Karpas-422 (cell line): ENCODE data around the gene SEPTIN10. TPM values are rescaled to one million over a fixed set of nuclear protein-coding genes. Genes with fewer than 3 reads are reported as not detected.

ENCODE experiments used
- DNase-seq: peaks from one replicate; pipeline ENCODE4 v3.0.0-alpha.2; 2015
- H2AFZ ChIP-seq: fragments of 200-600 bp; sonication (generic); 2 replicates; pipeline ENCODE4 v1.6.1; 2014; ENCODE audit warnings: antibody characterized with exemption, low read length, mixed read lengths
- H3K27ac ChIP-seq: fragments of 200-600 bp; sonication (generic); 2 replicates; pipeline ENCODE4 v1.5.1; 2014; ENCODE audit warnings: mild to moderate bottlenecking, low read length, moderate library complexity
- H3K27me3 ChIP-seq: fragments of 200-600 bp; sonication (generic); 2 replicates; pipeline ENCODE4 v1.6.1; 2014; ENCODE audit warnings: low read length, mixed read lengths
- H3K36me3 ChIP-seq: fragments of 200-600 bp; sonication (generic); 2 replicates; pipeline ENCODE4 v1.6.1; 2014; ENCODE audit warnings: low read length, mixed read lengths; ENCODE audit not compliant: insufficient read depth
- H3K4me1 ChIP-seq: fragments of 200-600 bp; sonication (generic); 2 replicates; pipeline ENCODE4 v1.6.1; 2014; ENCODE audit warnings: mild to moderate bottlenecking, low read length, mixed read lengths
- H3K4me2 ChIP-seq: fragments of 200-600 bp; sonication (generic); 2 replicates; pipeline ENCODE4 v1.6.1; 2014; ENCODE audit warnings: low read length, low read depth, mild to moderate bottlenecking; ENCODE audit not compliant: poor library complexity, severe bottlenecking
- H3K4me3 ChIP-seq: fragments of 200-600 bp; sonication (generic); 2 replicates; pipeline ENCODE4 v1.5.1; 2014; ENCODE audit warnings: mild to moderate bottlenecking, antibody characterized with exemption, low read length, mixed read lengths
- H3K79me2 ChIP-seq: fragments of 200-600 bp; sonication (generic); 2 replicates; pipeline ENCODE4 v1.6.1; 2014; ENCODE audit warnings: mild to moderate bottlenecking, low read length, mixed read lengths
- H3K9ac ChIP-seq: fragments of 200-600 bp; sonication (generic); 2 replicates; pipeline ENCODE4 v1.6.0; 2014; ENCODE audit warnings: low read length
- H3K9me2 ChIP-seq: fragments of 200-600 bp; sonication (generic), shearing (Covaris generic); replicated peaks from 2 replicates; pipeline ENCODE4 v1.6.0; 2014; ENCODE audit warnings: mild to moderate bottlenecking, low read length, moderate library complexity; ENCODE audit not compliant: insufficient read depth
- H3K9me3 ChIP-seq: fragments of 300-700, 200-600 bp; sonication (generic); 2 replicates; pipeline ENCODE4 v1.6.1; 2014; ENCODE audit warnings: low read length, mixed read lengths
- H4K20me1 ChIP-seq: fragments of 200-600 bp; sonication (generic); 2 replicates; pipeline ENCODE4 v1.6.1; 2014; ENCODE audit warnings: mild to moderate bottlenecking, antibody characterized with exemption, low read length, low read depth; ENCODE audit not compliant: insufficient read depth
- total RNA-seq: library from RNA; depleted of rRNA; stranded (reverse); fragments of >200 nt; shearing (Covaris generic); gene quantifications from 2 replicates; pipeline ENCODE4 v1.2.3, GENCODE V29; 2014; ENCODE audit warnings: low replicate concordance

The SEPTIN10 gene
- total RNA-seq, 1 experiment from 2014 or later, result not detected

GRCh38 chr2:109533823-109534222 is 79.9 kb downstream of the SEPTIN10 start:
- Histone ChIP-seq H3K4me3 (no peak overlapping the region), H3K79me2 (no peaks in the 10 kb centered on the region)

DNA sequence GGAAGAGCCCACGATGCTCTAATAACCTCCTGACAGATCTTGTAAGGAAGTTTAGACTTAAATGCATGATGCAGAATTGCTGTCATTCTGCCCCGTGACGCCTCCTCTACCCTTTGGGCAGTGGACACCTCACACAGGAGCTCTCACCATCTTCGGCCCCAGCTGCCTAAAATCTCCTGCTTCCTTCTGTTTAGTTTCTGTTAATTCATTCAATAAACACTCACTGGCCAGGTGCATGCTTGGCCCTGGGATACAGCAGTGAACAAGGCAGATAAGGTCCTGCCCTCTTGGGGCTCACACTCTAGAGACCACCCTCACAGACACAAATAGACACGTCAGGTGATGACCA is 81.1 kb downstream of the SEPTIN10 start:
- no peak overlapping the region for H3K4me2 ChIP-seq
- H3K27ac ChIP-seq, result no peak overlapping the region
- H3K9me3 ChIP-seq, result no peaks in the 10 kb centered on the region
- no peaks in the 10 kb centered on the region for H3K36me3 ChIP-seq
- H3K9me2 ChIP-seq, result no peaks in the 10 kb centered on the region
- H3K4me3 ChIP-seq, result no peak overlapping the region
- no peak overlapping the region for H2AFZ ChIP-seq
- H4K20me1 ChIP-seq, result no peaks in the 10 kb centered on the region
- H3K27me3 ChIP-seq, result no peaks in the 10 kb centered on the region
- no peak overlapping the region for H3K9ac ChIP-seq
- DNase-seq, result no peak
- H3K79me2 ChIP-seq, result no peaks in the 10 kb centered on the region
- no peaks in the 10 kb centered on the region for H3K4me1 ChIP-seq

More at GRCh38 chr2:109533823-109534222, 79.9 kb downstream of the SEPTIN10 start:
- no peaks in the 10 kb centered on the region for H4K20me1 ChIP-seq
- no peak overlapping the region for H2AFZ ChIP-seq
- H3K4me1 ChIP-seq, result no peaks in the 10 kb centered on the region
- H3K9me2 ChIP-seq, result no peaks in the 10 kb centered on the region
- no peaks in the 10 kb centered on the region for H3K36me3 ChIP-seq
- no peak overlapping the region for H3K27ac ChIP-seq
- H3K9me3 ChIP-seq, result no peaks in the 10 kb centered on the region
- no peak for DNase-seq
- H3K9ac ChIP-seq, result no peak overlapping the region
- no peak overlapping the region for H3K4me2 ChIP-seq
- H3K27me3 ChIP-seq, result no peaks in the 10 kb centered on the region

- H3K27me3 ChIP-seq, result no peaks in the 10 kb centered on the region
- no peaks in the 10 kb centered on the region for H4K20me1 ChIP-seq
- H3K4me2 ChIP-seq, result no peak overlapping the region
- no peaks in the 10 kb centered on the region for H3K9me3 ChIP-seq
- no peak overlapping the region for H3K9ac ChIP-seq
- no peak overlapping the region for H2AFZ ChIP-seq
- H3K36me3 ChIP-seq, result no peaks in the 10 kb centered on the region
- H3K27ac ChIP-seq, result no peak overlapping the region
- H3K4me1 ChIP-seq, result no peaks in the 10 kb centered on the region
- DNase-seq, result no peak
- H3K79me2 ChIP-seq, result no peaks in the 10 kb centered on the region
- no peaks in the 10 kb centered on the region for H3K9me2 ChIP-seq
- H3K4me3 ChIP-seq, result no peak overlapping the region
Observed at GRCh38 chr2:109531896-109532727, 81.7 kb downstream of the SEPTIN10 start.

DNA sequence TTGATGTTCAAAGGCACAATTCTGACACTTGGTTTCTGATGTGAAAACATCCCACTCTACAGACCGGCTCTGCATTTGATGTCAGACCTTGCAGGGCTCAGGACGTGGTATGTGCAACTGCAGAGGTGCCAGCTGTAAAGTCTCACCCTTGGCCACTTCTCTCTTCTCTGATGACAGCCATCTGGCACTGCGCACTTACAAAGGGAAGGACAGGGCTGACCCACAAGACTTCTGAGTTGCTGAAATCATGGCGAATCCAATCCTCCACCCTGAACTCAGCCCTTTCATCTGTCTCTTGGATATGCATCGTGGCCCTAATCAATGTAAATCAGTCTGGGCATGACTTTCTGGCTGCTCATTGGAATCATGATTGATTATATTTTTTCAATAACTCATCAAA is 82.5 kb downstream of the SEPTIN10 start:
- Histone ChIP-seq H3K9me3 (no peaks in the 10 kb centered on the region), H2AFZ (no peak overlapping the region), H3K9ac (no peak overlapping the region), H3K36me3 (no peaks in the 10 kb centered on the region), H3K4me2 (no peak overlapping the region), H3K27me3 (no peaks in the 10 kb centered on the region), H3K9me2 (no peaks in the 10 kb centered on the region), H3K4me1 (no peaks in the 10 kb centered on the region), H3K79me2 (no peaks in the 10 kb centered on the region), H3K4me3 (no peak overlapping the region), H3K27ac (no peak overlapping the region), H4K20me1 (no peaks in the 10 kb centered on the region)
- DNase-seq, result no peak

- Histone ChIP-seq H3K9me2 (no peaks in the 10 kb centered on the region), H3K79me2 (no peaks in the 10 kb centered on the region), H3K4me3 (no peak overlapping the region), H3K36me3 (no peaks in the 10 kb centered on the region), H3K9me3 (no peaks in the 10 kb centered on the region), H2AFZ (no peak overlapping the region), H4K20me1 (no peaks in the 10 kb centered on the region), H3K4me2 (no peak overlapping the region), H3K9ac (no peak overlapping the region), H3K27ac (no peak overlapping the region), H3K4me1 (no peaks in the 10 kb centered on the region), H3K27me3 (no peaks in the 10 kb centered on the region)
- no peak for DNase-seq
Observed at GRCh38 chr2:109530712-109531111, 83.1 kb downstream of the SEPTIN10 start.

GRCh38 chr2:109529532-109530449 is 84.0 kb downstream of the SEPTIN10 start:
- Histone ChIP-seq H3K9me3 (no peaks in the 10 kb centered on the region), H2AFZ (no peak overlapping the region), H3K27ac (no peak overlapping the region), H3K4me2 (no peak overlapping the region), H4K20me1 (no peaks in the 10 kb centered on the region), H3K79me2 (no peaks in the 10 kb centered on the region), H3K9me2 (no peaks in the 10 kb centered on the region), H3K27me3 (no peaks in the 10 kb centered on the region), H3K4me1 (no peaks in the 10 kb centered on the region), H3K4me3 (no peak overlapping the region), H3K36me3 (no peaks in the 10 kb centered on the region), H3K9ac (no peak overlapping the region)
- no peak for DNase-seq

DNA sequence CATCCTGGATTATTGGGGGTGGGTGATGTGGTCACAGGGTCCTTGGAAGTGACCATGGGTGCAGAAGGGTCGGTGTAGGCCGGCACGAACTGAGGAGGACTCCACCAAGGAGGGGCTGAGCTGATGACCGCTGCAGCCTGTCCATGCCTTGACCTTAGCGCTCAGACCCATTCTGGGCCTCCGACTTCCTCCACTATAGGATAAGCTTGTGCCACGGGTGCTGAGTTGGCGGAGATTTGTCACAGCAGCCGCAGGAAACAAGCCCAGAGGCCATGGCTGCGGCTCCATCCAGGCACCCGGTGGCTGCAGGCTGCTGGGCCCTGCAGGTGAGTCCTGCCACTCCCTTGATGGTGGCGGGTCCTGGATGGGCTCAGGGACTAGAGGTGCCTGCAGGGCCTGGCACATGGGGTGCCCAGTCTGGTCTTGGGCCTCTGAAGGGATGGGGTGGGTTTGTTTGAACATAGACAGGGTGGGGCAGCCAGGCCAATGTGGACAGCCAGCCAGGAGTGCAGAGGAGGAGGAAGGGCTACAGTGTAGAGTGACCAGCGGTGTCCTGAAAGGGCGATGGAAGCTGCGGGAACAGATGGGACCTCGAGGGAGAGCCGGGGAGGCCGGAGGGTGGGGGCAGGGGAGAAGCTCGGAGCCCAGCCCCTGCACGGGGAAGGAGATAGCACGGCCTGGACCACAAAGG is 84.8 kb downstream of the SEPTIN10 start:
- Histone ChIP-seq H3K9me3 (no peaks in the 10 kb centered on the region), H3K9me2 (no peaks in the 10 kb centered on the region), H3K27me3 (no peaks in the 10 kb centered on the region), H3K4me1 (no peaks in the 10 kb centered on the region), H3K4me2 (no peak overlapping the region), H3K36me3 (no peaks in the 10 kb centered on the region), H3K9ac (no peak overlapping the region), H4K20me1 (no peaks in the 10 kb centered on the region), H3K27ac (no peak overlapping the region), H2AFZ (no peak overlapping the region), H3K79me2 (no peaks in the 10 kb centered on the region), H3K4me3 (no peak overlapping the region)
- DNase-seq, result no peak
